ENCODE measurements around the gene SNX18.
A peak's percentile ranks its signal among the peaks of the same experiment; 100 is the strongest.
"Not testable (repeated sequence)": the region's sequence is repeated elsewhere in the genome, so short reads cannot be mapped to it uniquely, and the experiment has no call there.

The SNX18 gene

GRCh38 chr5:54526604-54527288 is 9.2 kb downstream of the SNX18 start:
- no peaks in the 10 kb centered on the region for H3K27me3 ChIP-seq (ENCODE audit: control insufficient read depth in 2 of 2, insufficient read depth in 2 of 2, low read length in 2 of 2)
- H3K36me3 ChIP-seq (ENCODE audit: control insufficient read depth in 2 of 2, insufficient read depth in 2 of 2, low read length in 2 of 2): no peaks in the 10 kb centered on the region
- peaks cover 3 to 5% of the 10 kb centered on the region in 2 donors for H3K4me1 ChIP-seq (ENCODE audit: control insufficient read depth in 2 of 2, insufficient read depth in 2 of 2, low read length in 2 of 2)
- H3K4me3 ChIP-seq (ENCODE audit: low read length in 2 of 2): no peak overlapping the region
- no peak overlapping the region for H3K27ac ChIP-seq (ENCODE audit: low read depth in 2 of 2, low read length in 2 of 2)
- H3K9me3 ChIP-seq (ENCODE audit: control insufficient read depth in 2 of 2, low read length in 2 of 2): no peaks in the 10 kb centered on the region
- no peak overlapping the region for H3K9ac ChIP-seq (ENCODE audit: low read depth in 1 of 2, low read length in 2 of 2)

- no peak overlapping the region for H3K4me3 ChIP-seq (ENCODE audit: low read length in 2 of 2)
- H3K4me1 ChIP-seq (ENCODE audit: control insufficient read depth in 2 of 2, insufficient read depth in 2 of 2, low read length in 2 of 2): peaks cover 0 to 9% of the 10 kb centered on the region in 2 donors
- H3K9me3 ChIP-seq (ENCODE audit: control insufficient read depth in 2 of 2, low read length in 2 of 2): no peaks in the 10 kb centered on the region
- H3K27me3 ChIP-seq (ENCODE audit: control insufficient read depth in 2 of 2, insufficient read depth in 2 of 2, low read length in 2 of 2): no peaks in the 10 kb centered on the region
- no peaks in the 10 kb centered on the region for H3K36me3 ChIP-seq (ENCODE audit: control insufficient read depth in 2 of 2, insufficient read depth in 2 of 2, low read length in 2 of 2)
- no peak overlapping the region for H3K27ac ChIP-seq (ENCODE audit: low read depth in 2 of 2, low read length in 2 of 2)
- no peak overlapping the region for H3K9ac ChIP-seq (ENCODE audit: low read depth in 1 of 2, low read length in 2 of 2)
Observed at GRCh38 chr5:54528633-54529209, 11.2 kb downstream of the SNX18 start.

- Histone ChIP-seq H3K9me3 (ENCODE audit: control insufficient read depth in 2 of 2, low read length in 2 of 2) (no peaks in the 10 kb centered on the region), H3K27ac (ENCODE audit: low read depth in 2 of 2, low read length in 2 of 2) (no peak overlapping the region), H3K9ac (ENCODE audit: low read depth in 1 of 2, low read length in 2 of 2) (no peak overlapping the region), H3K36me3 (ENCODE audit: control insufficient read depth in 2 of 2, insufficient read depth in 2 of 2, low read length in 2 of 2) (no peaks in the 10 kb centered on the region), H3K27me3 (ENCODE audit: control insufficient read depth in 2 of 2, insufficient read depth in 2 of 2, low read length in 2 of 2) (no peaks in the 10 kb centered on the region), H3K4me3 (ENCODE audit: low read length in 2 of 2) (no peak overlapping the region), H3K4me1 (ENCODE audit: control insufficient read depth in 2 of 2, insufficient read depth in 2 of 2, low read length in 2 of 2) (peaks cover 0 to 8% of the 10 kb centered on the region in 2 donors)
Observed at GRCh38 chr5:54529565-54529964, 12.0 kb downstream of the SNX18 start.

- Histone ChIP-seq H3K27ac (ENCODE audit: low read depth in 2 of 2, low read length in 2 of 2) (no peak overlapping the region), H3K27me3 (ENCODE audit: control insufficient read depth in 2 of 2, insufficient read depth in 2 of 2, low read length in 2 of 2) (no peaks in the 10 kb centered on the region), H3K4me3 (ENCODE audit: low read length in 2 of 2) (no peak overlapping the region), H3K4me1 (ENCODE audit: control insufficient read depth in 2 of 2, insufficient read depth in 2 of 2, low read length in 2 of 2) (peaks cover 0 to 4% of the 10 kb centered on the region in 2 donors), H3K36me3 (ENCODE audit: control insufficient read depth in 2 of 2, insufficient read depth in 2 of 2, low read length in 2 of 2) (no peaks in the 10 kb centered on the region), H3K9me3 (ENCODE audit: control insufficient read depth in 2 of 2, low read length in 2 of 2) (no peaks in the 10 kb centered on the region), H3K9ac (ENCODE audit: low read depth in 1 of 2, low read length in 2 of 2) (no peak overlapping the region)
Observed at GRCh38 chr5:54531546-54531945, 14.0 kb downstream of the SNX18 start.

GRCh38 chr5:54533541-54534190 is 16.1 kb downstream of the SNX18 start:
- no peak overlapping the region for H3K4me3 ChIP-seq (ENCODE audit: low read length in 2 of 2)
- H3K27ac ChIP-seq (ENCODE audit: low read depth in 2 of 2, low read length in 2 of 2): no peak overlapping the region
- no peaks in the 10 kb centered on the region for H3K27me3 ChIP-seq (ENCODE audit: control insufficient read depth in 2 of 2, insufficient read depth in 2 of 2, low read length in 2 of 2)
- no peaks in the 10 kb centered on the region for H3K36me3 ChIP-seq (ENCODE audit: control insufficient read depth in 2 of 2, insufficient read depth in 2 of 2, low read length in 2 of 2)
- no peaks in the 10 kb centered on the region for H3K9me3 ChIP-seq (ENCODE audit: control insufficient read depth in 2 of 2, low read length in 2 of 2)
- H3K4me1 ChIP-seq (ENCODE audit: control insufficient read depth in 2 of 2, insufficient read depth in 2 of 2, low read length in 2 of 2): peaks cover 0 to 4% of the 10 kb centered on the region in 2 donors
- peak overlapping the region in 1 of 2 donors; percentile 14 for H3K9ac ChIP-seq (ENCODE audit: low read depth in 1 of 2, low read length in 2 of 2)

- Histone ChIP-seq H3K9ac (ENCODE audit: low read depth in 1 of 2, low read length in 2 of 2) (no peak overlapping the region), H3K36me3 (ENCODE audit: control insufficient read depth in 2 of 2, insufficient read depth in 2 of 2, low read length in 2 of 2) (no peaks in the 10 kb centered on the region), H3K27ac (ENCODE audit: low read depth in 2 of 2, low read length in 2 of 2) (peak overlapping the region in 1 of 2 donors; percentile 14), H3K9me3 (ENCODE audit: control insufficient read depth in 2 of 2, low read length in 2 of 2) (no peaks in the 10 kb centered on the region), H3K27me3 (ENCODE audit: control insufficient read depth in 2 of 2, insufficient read depth in 2 of 2, low read length in 2 of 2) (no peaks in the 10 kb centered on the region), H3K4me1 (ENCODE audit: control insufficient read depth in 2 of 2, insufficient read depth in 2 of 2, low read length in 2 of 2) (peaks cover 0 to 4% of the 10 kb centered on the region in 2 donors), H3K4me3 (ENCODE audit: low read length in 2 of 2) (no peak overlapping the region)
Observed at GRCh38 chr5:54534191-54535004, 16.8 kb downstream of the SNX18 start.

GRCh38 chr5:54535149-54535844 is 17.7 kb downstream of the SNX18 start:
- Histone ChIP-seq H3K4me3 (ENCODE audit: low read length in 2 of 2) (no peak overlapping the region), H3K27me3 (ENCODE audit: control insufficient read depth in 2 of 2, insufficient read depth in 2 of 2, low read length in 2 of 2) (no peaks in the 10 kb centered on the region), H3K4me1 (ENCODE audit: control insufficient read depth in 2 of 2, insufficient read depth in 2 of 2, low read length in 2 of 2) (peaks cover 0 to 4% of the 10 kb centered on the region in 2 donors), H3K36me3 (ENCODE audit: control insufficient read depth in 2 of 2, insufficient read depth in 2 of 2, low read length in 2 of 2) (no peaks in the 10 kb centered on the region), H3K9me3 (ENCODE audit: control insufficient read depth in 2 of 2, low read length in 2 of 2) (no peaks in the 10 kb centered on the region), H3K9ac (ENCODE audit: low read depth in 1 of 2, low read length in 2 of 2) (no peak overlapping the region), H3K27ac (ENCODE audit: low read depth in 2 of 2, low read length in 2 of 2) (no peak overlapping the region)

GRCh38 chr5:54536375-54536774 is 18.8 kb downstream of the SNX18 start:
- H3K27me3 ChIP-seq (ENCODE audit: control insufficient read depth in 2 of 2, insufficient read depth in 2 of 2, low read length in 2 of 2); H3K4me3 ChIP-seq (ENCODE audit: low read length in 2 of 2); H3K27ac ChIP-seq (ENCODE audit: low read depth in 2 of 2, low read length in 2 of 2); H3K36me3 ChIP-seq (ENCODE audit: control insufficient read depth in 2 of 2, insufficient read depth in 2 of 2, low read length in 2 of 2); H3K9me3 ChIP-seq (ENCODE audit: control insufficient read depth in 2 of 2, low read length in 2 of 2); H3K4me1 ChIP-seq (ENCODE audit: control insufficient read depth in 2 of 2, insufficient read depth in 2 of 2, low read length in 2 of 2); H3K9ac ChIP-seq (ENCODE audit: low read depth in 1 of 2, low read length in 2 of 2): not testable (repeated sequence)

GRCh38 chr5:54536861-54537260 is 19.3 kb downstream of the SNX18 start:
- H3K9me3 ChIP-seq (ENCODE audit: control insufficient read depth in 2 of 2, low read length in 2 of 2); H3K36me3 ChIP-seq (ENCODE audit: control insufficient read depth in 2 of 2, insufficient read depth in 2 of 2, low read length in 2 of 2); H3K27ac ChIP-seq (ENCODE audit: low read depth in 2 of 2, low read length in 2 of 2); H3K4me1 ChIP-seq (ENCODE audit: control insufficient read depth in 2 of 2, insufficient read depth in 2 of 2, low read length in 2 of 2); H3K4me3 ChIP-seq (ENCODE audit: low read length in 2 of 2); H3K27me3 ChIP-seq (ENCODE audit: control insufficient read depth in 2 of 2, insufficient read depth in 2 of 2, low read length in 2 of 2); H3K9ac ChIP-seq (ENCODE audit: low read depth in 1 of 2, low read length in 2 of 2): not testable (repeated sequence)

All from mucosa of rectum (tissue), 2 donors.